ENCODE measurements around the gene TFF2.

The TFF2 gene

GRCh38 chr21:42383331-42383730 is 32.5 kb upstream of the TFF2 start:
- no peak for DNase-seq

GRCh38 chr21:42382915-42383314 is 32.1 kb upstream of the TFF2 start:
- DNase-seq, result no peak

GRCh38 chr21:42381347-42381984 is 30.7 kb upstream of the TFF2 start:
- DNase-seq, result no peak

- DNase-seq, result no peak
Observed at GRCh38 chr21:42379426-42380215, 28.8 kb upstream of the TFF2 start.

GRCh38 chr21:42378418-42378817 is 27.6 kb upstream of the TFF2 start:
- no peak for DNase-seq

- DNase-seq, result no peak
Observed at GRCh38 chr21:42377951-42378340, 27.2 kb upstream of the TFF2 start.

- no peak for DNase-seq
Observed at GRCh38 chr21:42377211-42377950, 26.6 kb upstream of the TFF2 start.

- DNase-seq, result no peak
Observed at GRCh38 chr21:42376338-42376982, 25.7 kb upstream of the TFF2 start.

- DNase-seq, result no peak
Observed at GRCh38 chr21:42375966-42376337, 25.2 kb upstream of the TFF2 start.

- DNase-seq, result no peak
Observed at GRCh38 chr21:42375506-42375905, 24.7 kb upstream of the TFF2 start.

GRCh38 chr21:42374864-42375499 is 24.2 kb upstream of the TFF2 start:
- DNase-seq, result no peak

- DNase-seq, result no peak
Observed at GRCh38 chr21:42374457-42374856, 23.7 kb upstream of the TFF2 start.

- DNase-seq, result no peak
Observed at GRCh38 chr21:42373908-42374455, 23.2 kb upstream of the TFF2 start.

GRCh38 chr21:42373196-42373907 is 22.6 kb upstream of the TFF2 start:
- no peak for DNase-seq

GRCh38 chr21:42370894-42371654 is 20.3 kb upstream of the TFF2 start:
- DNase-seq, result no peak

GRCh38 chr21:42369821-42370220 is 19.0 kb upstream of the TFF2 start:
- DNase-seq, result no peak

GRCh38 chr21:42367367-42368165 is 16.8 kb upstream of the TFF2 start:
- no peak for DNase-seq

GRCh38 chr21:42366292-42367010 is 15.7 kb upstream of the TFF2 start, which contains the start of gene TFF1:
TFF1 (minus strand) TSS chr21:42366535; CDS start chr21:42366495, 40 bp downstream.
- no peak for DNase-seq

GRCh38 chr21:42365770-42366169 is 15.0 kb upstream of the TFF2 start:
- DNase-seq, result no peak
